Skeletal muscle tissue (tissue), 4 donors: Measurements from ENCODE around the gene ENPEP. TPM values are rescaled to one million over a fixed set of nuclear protein-coding genes. Genes with fewer than 3 reads are reported as not detected.

ENCODE experiments used
- H3K27ac ChIP-seq: one replicate; pipeline ENCODE4 v1.7.0; 2013; ENCODE audit warnings: mild to moderate bottlenecking, low read depth, low read length, inconsistent platforms
- H3K27me3 ChIP-seq, 3 donors: one replicate each; pipeline ENCODE4 v1.7.0; 2013; ENCODE audit warnings: low read length in 3 of 3; ENCODE audit not compliant: control insufficient read depth in 3 of 3, insufficient read depth in 3 of 3
- H3K36me3 ChIP-seq, 3 donors: one replicate each; pipeline ENCODE4 v1.7.0; 2013; ENCODE audit warnings: low read length in 3 of 3; ENCODE audit not compliant: control insufficient read depth in 3 of 3, insufficient read depth in 3 of 3
- H3K4me1 ChIP-seq, 3 donors: one replicate each; pipeline ENCODE4 v1.7.0; 2013; ENCODE audit warnings: low read length in 3 of 3, mild to moderate bottlenecking in 3 of 3; ENCODE audit not compliant: control insufficient read depth in 3 of 3, insufficient read depth in 3 of 3
- H3K4me3 ChIP-seq, 3 donors: one replicate each; pipeline ENCODE4 v1.7.0; 2013; ENCODE audit warnings: low read length in 3 of 3
- H3K9ac ChIP-seq, 3 donors: one replicate each; pipeline ENCODE4 v1.7.0; 2013; ENCODE audit warnings: low read length in 3 of 3, mild to moderate bottlenecking in 3 of 3, moderate library complexity in 2 of 3, low read depth in 1 of 3
- H3K9me3 ChIP-seq, 3 donors: one replicate each; pipeline ENCODE4 v1.7.0; 2013; ENCODE audit warnings: low read length in 3 of 3; ENCODE audit not compliant: control insufficient read depth in 3 of 3
- total RNA-seq: library from RNA; depleted of rRNA; stranded (reverse); fragments of >200 nt; gene quantifications from one replicate; pipeline ENCODE4 v1.2.3, GENCODE V29; 2014
- donor health status: Osteomylitis.

Gene ENPEP
- total RNA-seq, 1 donor from 2014 or later: 9.9 TPM

DNA sequence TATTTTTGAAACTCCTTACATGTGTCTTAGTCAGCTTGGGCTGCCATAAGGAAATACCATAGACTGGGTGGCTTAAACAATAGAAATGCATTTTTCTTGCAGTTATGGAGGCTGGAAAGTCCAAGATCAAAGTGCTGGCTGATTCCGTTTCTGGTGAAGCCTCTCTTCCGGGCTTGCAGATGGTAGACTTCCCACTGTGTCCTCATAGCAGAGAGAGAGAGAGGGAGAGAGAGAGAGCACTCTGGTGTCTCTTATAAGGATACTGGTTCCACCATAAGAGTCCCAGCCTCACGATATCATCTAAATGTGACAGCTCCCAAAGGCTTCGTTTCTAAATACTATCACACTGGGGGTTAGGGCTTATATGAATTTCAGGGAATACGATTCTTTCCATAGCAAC, 39.7 kb downstream of the ENPEP start:
- no peaks in the 10 kb centered on the region for H3K9me3 ChIP-seq
- no peaks in the 10 kb centered on the region for H3K4me1 ChIP-seq
- peak overlapping the region in 1 of 3 donors; percentile 69 for H3K4me3 ChIP-seq
- no peak overlapping the region for H3K27ac ChIP-seq
- H3K27me3 ChIP-seq: no peaks in the 10 kb centered on the region
- peaks cover 0 to 3% (median 0%) of the 10 kb centered on the region in 3 donors for H3K36me3 ChIP-seq
- H3K9ac ChIP-seq: no peak overlapping the region

DNA sequence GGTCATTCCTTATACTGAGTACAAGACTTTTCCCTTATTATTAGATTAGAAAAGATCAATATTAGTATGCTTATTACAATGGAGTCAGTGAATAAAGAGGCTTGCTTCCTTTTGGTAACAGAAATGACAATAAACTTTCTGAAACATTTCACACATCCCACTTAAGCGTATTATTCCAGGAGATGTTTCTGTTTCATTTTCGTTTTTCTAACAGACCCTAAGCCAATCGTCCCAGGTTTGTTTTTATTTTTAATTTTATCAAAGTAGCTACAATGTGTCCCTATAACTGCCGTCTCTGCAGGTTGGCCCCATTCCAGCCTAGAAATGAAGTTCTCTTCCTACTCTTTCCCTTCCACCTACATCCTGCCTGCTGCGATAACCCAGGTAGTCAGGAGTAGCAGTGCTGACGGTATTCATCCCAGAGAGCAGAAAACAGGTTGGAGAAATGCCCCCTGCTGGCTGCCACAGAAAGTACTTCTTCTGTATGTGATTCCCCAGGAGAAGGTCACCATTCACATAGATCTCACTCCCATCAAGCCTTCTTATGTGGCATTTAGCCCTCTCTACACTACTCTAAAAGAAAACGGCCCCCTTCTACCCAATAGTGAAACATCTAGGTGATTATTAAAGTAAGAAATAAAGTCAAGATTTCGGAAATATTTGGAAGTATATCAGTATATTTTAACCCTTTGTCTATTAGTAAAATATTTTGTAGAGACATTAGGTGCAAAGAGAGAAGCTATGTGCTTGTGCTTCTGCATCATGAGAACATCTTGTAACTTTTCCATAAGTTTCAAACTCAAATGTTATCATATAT, 40.4 kb downstream of the ENPEP start:
- Histone ChIP-seq H3K4me3 (peak overlapping the region; percentile 32 to 69 (median 50)), H3K9ac (no peak overlapping the region), H3K27ac (no peak overlapping the region), H3K4me1 (no peaks in the 10 kb centered on the region), H3K9me3 (no peaks in the 10 kb centered on the region), H3K36me3 (peaks cover 0 to 3% (median 0%) of the 10 kb centered on the region in 3 donors), H3K27me3 (no peaks in the 10 kb centered on the region)

DNA sequence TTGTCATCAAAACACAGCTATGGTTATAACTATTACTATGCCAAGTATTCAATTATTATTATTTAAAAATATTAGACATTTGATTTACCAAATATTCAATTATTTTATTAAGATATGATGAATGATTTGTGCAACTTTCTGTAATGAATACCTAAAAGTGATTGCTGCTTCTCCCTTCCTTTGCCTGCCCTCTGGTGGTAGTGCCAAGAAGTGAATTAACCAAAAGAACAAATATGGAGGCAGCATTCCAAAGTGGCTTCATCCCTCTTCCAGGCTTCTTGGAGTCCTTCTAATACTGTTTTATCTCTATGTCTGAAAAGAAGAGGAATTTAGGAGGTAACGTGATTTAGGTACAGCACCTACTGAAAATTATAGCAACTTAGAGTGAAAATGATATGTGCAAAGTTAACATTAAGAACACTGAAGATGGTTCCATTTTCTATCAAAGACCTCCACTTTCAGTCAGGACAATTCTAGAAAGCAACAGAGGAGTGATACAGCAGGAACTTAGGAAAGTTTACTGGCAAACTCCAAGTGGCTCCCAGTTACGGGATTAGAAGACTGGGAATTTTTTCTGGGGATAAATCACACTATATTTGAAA, 43.0 kb downstream of the ENPEP start:
- H3K36me3 ChIP-seq: peaks cover 0 to 9% (median 2%) of the 10 kb centered on the region in 3 donors
- no peak overlapping the region for H3K27ac ChIP-seq
- H3K9ac ChIP-seq: no peak overlapping the region

DNA sequence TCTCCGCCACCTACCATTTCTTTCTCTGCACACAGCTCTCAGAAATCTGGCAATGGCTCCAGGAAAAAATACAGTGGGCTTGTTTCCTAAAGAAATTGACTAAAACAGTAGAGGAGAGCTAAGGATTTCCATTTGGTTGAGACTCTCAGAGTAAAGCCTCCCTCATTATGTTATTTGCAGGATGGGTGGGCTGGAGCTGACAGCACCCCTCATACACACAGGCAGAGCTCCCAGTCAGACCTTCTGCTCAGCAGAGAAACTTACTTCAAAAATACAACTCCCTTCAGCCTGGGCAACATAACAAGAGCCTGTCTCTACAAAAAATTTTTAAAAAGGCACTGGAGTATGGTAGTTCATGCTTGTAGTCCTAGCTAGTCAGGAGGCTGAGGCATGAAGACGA, 44.9 kb downstream of the ENPEP start:
- Histone ChIP-seq H3K9me3 (no peaks in the 10 kb centered on the region), H3K4me1 (no peaks in the 10 kb centered on the region)

More for the DNA sequence above, 43.0 kb downstream of the ENPEP start:
- Histone ChIP-seq H3K27me3 (no peaks in the 10 kb centered on the region), H3K4me3 (no peak overlapping the region), H3K9me3 (no peaks in the 10 kb centered on the region), H3K4me1 (no peaks in the 10 kb centered on the region)

DNA sequence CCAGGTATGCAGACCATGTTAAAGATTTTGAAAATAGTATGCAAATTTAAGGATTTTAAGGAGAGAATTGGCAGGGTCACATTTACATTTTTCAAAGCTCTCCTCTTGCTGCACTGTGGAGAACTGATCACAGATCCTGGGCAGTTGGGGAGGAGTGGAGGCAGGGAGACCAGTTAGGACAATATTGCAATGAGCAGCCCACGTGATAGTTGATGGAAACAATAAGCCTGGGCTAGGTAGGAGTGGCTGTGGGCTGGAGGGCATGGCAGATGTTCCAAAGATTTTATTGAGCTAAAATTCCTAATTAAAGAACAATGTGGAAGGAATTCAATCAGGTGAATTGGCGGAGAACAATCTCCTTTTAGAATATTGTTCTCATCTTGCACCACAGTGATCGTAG, 50.6 kb downstream of the ENPEP start:
- Histone ChIP-seq H3K27me3 (no peaks in the 10 kb centered on the region), H3K9me3 (no peaks in the 10 kb centered on the region), H3K9ac (no peak overlapping the region), H3K27ac (no peak overlapping the region), H3K36me3 (peaks cover 0 to 6% (median 2%) of the 10 kb centered on the region in 3 donors), H3K4me1 (no peaks in the 10 kb centered on the region), H3K4me3 (no peak overlapping the region)

More for the DNA sequence above, 44.9 kb downstream of the ENPEP start:
- Histone ChIP-seq H3K27me3 (no peaks in the 10 kb centered on the region), H3K4me3 (no peak overlapping the region), H3K36me3 (peaks cover 0 to 9% (median 2%) of the 10 kb centered on the region in 3 donors), H3K9ac (no peak overlapping the region), H3K27ac (no peak overlapping the region)

DNA sequence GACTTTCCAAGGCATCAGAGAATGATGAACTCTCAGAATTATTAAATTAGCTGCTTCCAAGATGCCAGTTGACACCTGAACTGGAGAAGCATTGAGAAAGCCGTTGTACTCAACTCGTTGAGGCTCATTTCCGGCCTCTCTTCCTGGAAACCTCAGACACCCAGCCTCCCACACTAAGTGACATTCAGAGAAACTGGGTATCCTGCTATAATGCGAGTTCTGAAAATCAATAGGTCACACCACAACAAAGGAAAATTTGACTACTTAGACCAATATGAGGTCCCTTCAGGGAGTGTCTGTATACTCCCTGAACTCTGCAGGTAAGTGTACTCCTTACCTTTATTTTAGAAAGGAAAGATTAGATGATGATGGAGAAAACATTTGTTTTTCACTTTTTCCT, 51.2 kb downstream of the ENPEP start:
- Histone ChIP-seq H3K9ac (no peak overlapping the region), H3K4me3 (no peak overlapping the region), H3K9me3 (no peaks in the 10 kb centered on the region), H3K4me1 (no peaks in the 10 kb centered on the region), H3K27me3 (no peaks in the 10 kb centered on the region), H3K36me3 (peaks cover 0 to 3% (median 2%) of the 10 kb centered on the region in 3 donors), H3K27ac (no peak overlapping the region)

DNA sequence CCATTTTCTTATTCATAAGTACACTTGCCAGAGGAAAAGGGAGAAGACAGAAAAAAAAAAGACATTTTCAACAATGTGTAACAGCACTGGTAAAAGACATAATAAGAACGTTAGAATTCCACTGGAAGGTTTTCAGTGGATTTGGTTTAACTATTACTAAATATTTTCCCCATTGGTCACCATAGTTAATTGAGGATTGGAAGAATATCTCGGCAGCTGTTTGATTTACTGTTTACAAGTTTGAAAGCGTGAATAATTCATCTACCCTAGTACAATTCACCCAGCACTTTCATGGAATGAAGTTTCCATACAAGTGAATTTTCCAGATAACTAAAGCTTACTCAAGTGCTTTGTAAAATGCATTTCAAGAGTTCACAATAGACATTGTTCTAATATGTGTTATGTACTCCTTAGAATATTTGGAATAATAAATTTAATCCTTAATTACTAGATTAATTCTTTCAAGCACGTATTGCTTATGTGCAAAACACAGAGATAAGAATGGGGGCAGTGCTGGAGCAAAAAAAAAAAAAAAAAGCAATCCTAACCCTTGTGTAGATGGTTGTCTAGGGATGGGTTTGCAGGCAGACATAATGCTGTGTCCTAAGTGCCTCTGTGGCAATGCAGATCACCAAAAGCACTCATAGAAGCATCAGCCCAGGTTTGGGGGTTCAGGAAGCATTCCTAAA, 57.1 kb downstream of the ENPEP start:
- H3K9me3 ChIP-seq: peaks cover 0 to 6% (median 0%) of the 10 kb centered on the region in 3 donors
- no peaks in the 10 kb centered on the region for H3K36me3 ChIP-seq
- no peaks in the 10 kb centered on the region for H3K27me3 ChIP-seq
- H3K9ac ChIP-seq: peak overlapping the region in 2 of 3 donors; percentile 45 to 54
- H3K4me1 ChIP-seq: peaks cover 0 to 4% (median 0%) of the 10 kb centered on the region in 3 donors
- peak overlapping the region; percentile 65 for H3K27ac ChIP-seq
- peak overlapping the region; percentile 30 to 56 (median 44) for H3K4me3 ChIP-seq

DNA sequence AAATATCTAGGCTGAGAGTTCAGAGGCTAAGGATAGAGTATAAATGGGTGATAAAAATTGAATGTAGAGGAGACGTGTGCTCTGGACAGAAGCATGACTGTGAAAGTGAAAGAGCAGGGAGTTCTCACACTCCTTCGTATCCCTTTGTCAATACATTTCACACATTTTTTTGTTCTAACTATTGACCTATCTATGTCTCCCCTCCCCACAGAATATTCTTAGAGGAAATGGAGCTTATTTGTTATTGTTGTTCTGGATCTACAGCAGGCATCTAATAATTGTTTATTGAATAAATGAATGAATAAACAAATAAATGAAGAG, 57.6 kb downstream of the ENPEP start:
- Histone ChIP-seq H3K27me3 (no peaks in the 10 kb centered on the region), H3K27ac (peak overlapping the region; percentile 65), H3K36me3 (no peaks in the 10 kb centered on the region), H3K4me3 (peak overlapping the region; percentile 30 to 56 (median 44)), H3K9ac (peak overlapping the region; percentile 34 to 54 (median 45)), H3K9me3 (peaks cover 0 to 6% (median 0%) of the 10 kb centered on the region in 3 donors), H3K4me1 (peaks cover 0 to 4% (median 0%) of the 10 kb centered on the region in 3 donors)

DNA sequence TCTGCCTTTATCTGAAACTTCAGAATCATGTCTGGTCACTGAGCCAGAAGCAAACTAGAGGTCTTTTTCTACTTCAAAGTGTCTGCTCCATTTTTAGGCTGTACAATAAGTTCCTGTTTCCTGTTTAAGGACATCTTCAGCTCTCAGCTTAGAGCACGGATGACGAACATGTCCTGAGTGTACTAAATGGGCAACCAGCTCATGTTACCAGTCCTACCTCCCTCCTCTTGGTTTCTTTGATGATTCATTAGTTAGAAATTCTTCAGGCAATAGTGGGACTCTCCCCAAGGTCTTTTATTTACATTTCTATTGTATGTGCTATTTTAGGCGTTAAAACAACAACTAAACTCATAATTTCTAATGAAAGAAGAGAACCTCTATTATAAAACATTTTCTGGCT, 58.0 kb downstream of the ENPEP start:
- Histone ChIP-seq H3K4me3 (peak overlapping the region in 2 of 3 donors; percentile 30 to 56), H3K36me3 (no peaks in the 10 kb centered on the region), H3K27me3 (no peaks in the 10 kb centered on the region), H3K4me1 (peaks cover 0 to 4% (median 0%) of the 10 kb centered on the region in 3 donors), H3K9ac (peak overlapping the region; percentile 34 to 54 (median 45)), H3K9me3 (peaks cover 0 to 6% (median 0%) of the 10 kb centered on the region in 3 donors), H3K27ac (peak overlapping the region; percentile 65)
